ENCODE data around the gene NELL1. TPM values are rescaled to one million over a fixed set of nuclear protein-coding genes. Genes with fewer than 3 reads are reported as not detected.

NELL1 gene
- total RNA-seq, 1 experiment from 2014 or later = not detected

DNA sequence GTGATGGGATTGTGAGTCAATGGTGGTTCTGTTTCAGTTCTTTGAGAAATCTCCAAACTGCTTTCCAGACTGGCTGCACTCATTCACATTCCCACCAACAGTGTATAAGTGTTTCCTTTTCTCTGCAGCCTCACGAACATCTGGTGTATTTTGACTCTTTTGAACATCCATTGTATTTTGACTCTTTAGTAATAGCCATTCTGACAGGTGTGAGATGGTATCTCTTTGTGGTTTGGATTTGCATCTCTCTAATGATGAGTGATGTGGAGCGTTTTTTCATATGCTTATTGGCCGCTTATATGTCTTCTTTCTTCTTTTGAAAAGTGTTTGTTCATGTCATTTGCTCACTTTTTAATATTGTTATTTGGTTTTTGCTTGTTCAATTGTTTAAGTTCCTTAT, 19.4 kb downstream of the NELL1 start:
- Histone ChIP-seq H3K9me2 (replicated peaks; ENCODE audit: low read length) (no peaks in the 10 kb centered on the region), H3K9me3 (ENCODE audit: low read length) (no peaks in the 10 kb centered on the region), H3K4me2 (ENCODE audit: low read length) (no peak overlapping the region), H2AFZ (ENCODE audit: low read length) (no peak overlapping the region), H3K79me2 (ENCODE audit: low read length) (no peaks in the 10 kb centered on the region), H3K27ac (ENCODE audit: low read length) (no peak overlapping the region), H3K4me1 (ENCODE audit: insufficient read depth, low read length) (no peaks in the 10 kb centered on the region), H3K9ac (ENCODE audit: low read length) (no peak overlapping the region), H3K4me3 (ENCODE audit: low read length) (no peak overlapping the region), H3K36me3 (ENCODE audit: low read depth, low read length) (no peaks in the 10 kb centered on the region), H3F3A (ENCODE audit: low read length, unreplicated experiment) (no peaks in the 10 kb centered on the region), H3K27me3 (ENCODE audit: low read length) (no peaks in the 10 kb centered on the region), H4K20me1 (ENCODE audit: low read length) (no peaks in the 10 kb centered on the region)
- TF ChIP-seq EZH2 (IDR thresholded peaks at IDR 0.05; ENCODE audit: low read length, unreplicated experiment) = no peak
- no peak for TF ChIP-seq EZH2phosphoT487 (IDR thresholded peaks at IDR 0.05; ENCODE audit: borderline replicate concordance, low read length)
- TF ChIP-seq, protein P1, sequence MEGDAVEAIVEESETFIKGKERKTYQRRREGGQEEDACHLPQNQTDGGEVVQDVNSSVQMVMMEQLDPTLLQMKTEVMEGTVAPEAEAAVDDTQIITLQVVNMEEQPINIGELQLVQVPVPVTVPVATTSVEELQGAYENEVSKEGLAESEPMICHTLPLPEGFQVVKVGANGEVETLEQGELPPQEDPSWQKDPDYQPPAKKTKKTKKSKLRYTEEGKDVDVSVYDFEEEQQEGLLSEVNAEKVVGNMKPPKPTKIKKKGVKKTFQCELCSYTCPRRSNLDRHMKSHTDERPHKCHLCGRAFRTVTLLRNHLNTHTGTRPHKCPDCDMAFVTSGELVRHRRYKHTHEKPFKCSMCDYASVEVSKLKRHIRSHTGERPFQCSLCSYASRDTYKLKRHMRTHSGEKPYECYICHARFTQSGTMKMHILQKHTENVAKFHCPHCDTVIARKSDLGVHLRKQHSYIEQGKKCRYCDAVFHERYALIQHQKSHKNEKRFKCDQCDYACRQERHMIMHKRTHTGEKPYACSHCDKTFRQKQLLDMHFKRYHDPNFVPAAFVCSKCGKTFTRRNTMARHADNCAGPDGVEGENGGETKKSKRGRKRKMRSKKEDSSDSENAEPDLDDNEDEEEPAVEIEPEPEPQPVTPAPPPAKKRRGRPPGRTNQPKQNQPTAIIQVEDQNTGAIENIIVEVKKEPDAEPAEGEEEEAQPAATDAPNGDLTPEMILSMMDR (conservative IDR thresholded peaks at IDR 0.05; ENCODE audit: low read depth, low read length) = no peak
- intact Hi-C loops (cut with micrococcal nuclease) = no loop called here
- ChIA-PET POLR2A (ENCODE audit: unreplicated experiment) (no interaction called here), CTCF (no interaction called here)
- ATAC-seq = no peak
- no TSS peak for BruUV-seq (replicated peaks)
- DNase-seq = no peak

DNA sequence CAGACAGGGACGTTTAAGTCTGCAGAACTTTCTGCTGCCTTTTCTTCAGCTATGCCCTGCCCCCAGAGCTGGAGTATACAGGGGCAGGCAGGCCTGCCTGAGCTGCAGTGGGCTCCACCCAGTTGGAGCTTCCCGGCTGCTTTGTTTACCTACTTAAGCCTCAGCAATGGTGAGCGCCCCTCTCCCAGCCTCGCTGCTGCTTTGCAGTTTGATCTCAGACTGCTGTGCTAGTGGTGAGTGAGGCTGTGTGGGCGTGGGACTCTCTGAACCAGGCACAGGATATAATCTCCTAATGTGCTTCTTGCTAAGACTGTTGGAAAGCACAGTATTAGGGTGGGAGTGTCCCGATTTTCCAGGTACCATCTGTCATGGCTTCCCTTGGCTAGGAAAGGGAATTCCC, 38.5 kb downstream of the NELL1 start:
- intact Hi-C loops (cut with micrococcal nuclease) = no loop called here
- no peaks in the 10 kb centered on the region for H3K79me2 ChIP-seq (ENCODE audit: low read length)
- H3K27ac ChIP-seq (ENCODE audit: low read length) = no peak overlapping the region
- no peaks in the 10 kb centered on the region for H3K36me3 ChIP-seq (ENCODE audit: low read depth, low read length)
- H3K9ac ChIP-seq (ENCODE audit: low read length) = no peak overlapping the region
- no peak overlapping the region for H3K4me2 ChIP-seq (ENCODE audit: low read length)
- no peak overlapping the region for H2AFZ ChIP-seq (ENCODE audit: low read length)
- H3K9me3 ChIP-seq (ENCODE audit: low read length) = no peaks in the 10 kb centered on the region
- H3K9me2 ChIP-seq (replicated peaks; ENCODE audit: low read length) = no peaks in the 10 kb centered on the region
- H3K4me3 ChIP-seq (ENCODE audit: low read length) = no peak overlapping the region
- H3K4me1 ChIP-seq (ENCODE audit: insufficient read depth, low read length) = no peaks in the 10 kb centered on the region
- BruUV-seq (replicated peaks) = no TSS peak
- no peaks in the 10 kb centered on the region for H4K20me1 ChIP-seq (ENCODE audit: low read length)
- POLR2A ChIA-PET (ENCODE audit: unreplicated experiment) = no interaction called here
- no peaks in the 10 kb centered on the region for H3K27me3 ChIP-seq (ENCODE audit: low read length)
- DNase-seq (no peak), ATAC-seq (no peak)
- CTCF ChIA-PET = no interaction called here
- no peaks in the 10 kb centered on the region for H3F3A ChIP-seq (ENCODE audit: low read length, unreplicated experiment)
- TF ChIP-seq, protein P1 (conservative IDR thresholded peaks at IDR 0.05; ENCODE audit: low read depth, low read length) = no peak
- TF ChIP-seq EZH2phosphoT487 (IDR thresholded peaks at IDR 0.05; ENCODE audit: borderline replicate concordance, low read length) (no peak), EZH2 (IDR thresholded peaks at IDR 0.05; ENCODE audit: low read length, unreplicated experiment) (no peak)

DNA sequence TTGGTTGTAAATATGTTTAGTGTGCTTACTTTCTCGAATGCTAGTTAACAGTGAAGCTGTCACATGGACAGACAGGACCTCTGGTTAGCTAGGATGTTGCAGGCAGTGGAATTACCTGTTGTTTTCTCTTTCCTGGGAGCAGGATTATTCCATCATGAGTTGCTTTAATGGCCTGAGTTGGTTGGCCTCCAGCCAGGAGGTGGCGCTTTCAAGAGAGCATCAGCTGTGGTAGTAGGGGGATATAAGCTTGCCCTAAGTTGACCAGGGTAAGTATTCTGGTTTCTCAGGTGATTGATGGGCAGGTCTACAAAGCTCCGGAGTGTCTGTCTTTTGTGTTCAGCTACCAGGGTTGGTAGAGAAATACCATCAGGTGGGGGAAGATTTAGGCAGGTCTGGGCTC, 43.5 kb downstream of the NELL1 start:
- Histone ChIP-seq H3K9me3 (ENCODE audit: low read length) (no peaks in the 10 kb centered on the region), H3K27ac (ENCODE audit: low read length) (no peak overlapping the region), H3K79me2 (ENCODE audit: low read length) (no peaks in the 10 kb centered on the region), H3K36me3 (ENCODE audit: low read depth, low read length) (no peaks in the 10 kb centered on the region), H3K9me2 (replicated peaks; ENCODE audit: low read length) (no peaks in the 10 kb centered on the region), H3K27me3 (ENCODE audit: low read length) (no peaks in the 10 kb centered on the region), H4K20me1 (ENCODE audit: low read length) (no peaks in the 10 kb centered on the region), H3K4me3 (ENCODE audit: low read length) (no peak overlapping the region), H2AFZ (ENCODE audit: low read length) (no peak overlapping the region), H3K4me2 (ENCODE audit: low read length) (no peak overlapping the region), H3F3A (ENCODE audit: low read length, unreplicated experiment) (no peaks in the 10 kb centered on the region), H3K9ac (ENCODE audit: low read length) (no peak overlapping the region), H3K4me1 (ENCODE audit: insufficient read depth, low read length) (no peaks in the 10 kb centered on the region)
- intact Hi-C loops (cut with micrococcal nuclease) = no loop called here
- no TSS peak for BruUV-seq (replicated peaks)
- TF ChIP-seq EZH2 (IDR thresholded peaks at IDR 0.05; ENCODE audit: low read length, unreplicated experiment) = no peak
- TF ChIP-seq, protein P1 (conservative IDR thresholded peaks at IDR 0.05; ENCODE audit: low read depth, low read length) = no peak
- no peak for TF ChIP-seq EZH2phosphoT487 (IDR thresholded peaks at IDR 0.05; ENCODE audit: borderline replicate concordance, low read length)
- CTCF ChIA-PET = no interaction called here
- POLR2A ChIA-PET (ENCODE audit: unreplicated experiment) = no interaction called here
- no peak for ATAC-seq
- no peak for DNase-seq
